ENCODE measurements around the gene HOXC9.

HOXC9 gene

DNA sequence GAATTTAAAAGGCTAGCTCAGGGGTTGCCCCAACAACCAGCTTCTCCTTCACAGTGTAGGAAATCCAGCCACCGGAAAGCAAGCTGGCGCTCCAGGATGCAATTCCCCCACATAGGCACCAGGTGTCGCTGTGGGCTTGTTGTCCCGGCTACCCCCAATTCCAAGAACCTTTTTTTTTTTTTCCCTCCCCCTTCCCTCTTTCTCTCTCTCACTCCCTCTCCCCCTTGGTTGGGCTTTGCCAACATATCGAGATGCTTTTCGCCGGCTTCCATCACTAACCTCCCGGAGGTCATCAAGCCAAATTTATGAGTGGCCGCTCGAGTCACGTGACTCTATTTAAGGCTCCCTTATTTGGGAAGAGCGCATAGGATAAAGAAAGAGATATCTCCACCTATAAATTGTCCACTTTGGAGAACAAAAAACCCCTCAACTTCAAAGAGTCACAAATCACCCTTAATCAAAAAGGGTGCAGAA is 32.7 kb downstream of the HOXC9 start, which contains the start of gene HOXC5:
Gene HOXC5, plus strand, starts transcription at position 424 of the 474 bp plus-strand sequence. CDS start 73 bp downstream, outside the sequence.
- DNase-seq (ENCODE audit: low read depth in 2 of 2): peak; percentile 64 to 70
- H3K4me3 ChIP-seq (replicated peaks in 1 of 2; ENCODE audit: low read depth in 2 of 2, low read length in 2 of 2): no peak within 1 kb of the TSS
- TF ChIP-seq, protein P1, sequence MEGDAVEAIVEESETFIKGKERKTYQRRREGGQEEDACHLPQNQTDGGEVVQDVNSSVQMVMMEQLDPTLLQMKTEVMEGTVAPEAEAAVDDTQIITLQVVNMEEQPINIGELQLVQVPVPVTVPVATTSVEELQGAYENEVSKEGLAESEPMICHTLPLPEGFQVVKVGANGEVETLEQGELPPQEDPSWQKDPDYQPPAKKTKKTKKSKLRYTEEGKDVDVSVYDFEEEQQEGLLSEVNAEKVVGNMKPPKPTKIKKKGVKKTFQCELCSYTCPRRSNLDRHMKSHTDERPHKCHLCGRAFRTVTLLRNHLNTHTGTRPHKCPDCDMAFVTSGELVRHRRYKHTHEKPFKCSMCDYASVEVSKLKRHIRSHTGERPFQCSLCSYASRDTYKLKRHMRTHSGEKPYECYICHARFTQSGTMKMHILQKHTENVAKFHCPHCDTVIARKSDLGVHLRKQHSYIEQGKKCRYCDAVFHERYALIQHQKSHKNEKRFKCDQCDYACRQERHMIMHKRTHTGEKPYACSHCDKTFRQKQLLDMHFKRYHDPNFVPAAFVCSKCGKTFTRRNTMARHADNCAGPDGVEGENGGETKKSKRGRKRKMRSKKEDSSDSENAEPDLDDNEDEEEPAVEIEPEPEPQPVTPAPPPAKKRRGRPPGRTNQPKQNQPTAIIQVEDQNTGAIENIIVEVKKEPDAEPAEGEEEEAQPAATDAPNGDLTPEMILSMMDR (IDR thresholded peaks at IDR 0.05; ENCODE audit: low read depth, low read length): peak; percentile 91

DNA sequence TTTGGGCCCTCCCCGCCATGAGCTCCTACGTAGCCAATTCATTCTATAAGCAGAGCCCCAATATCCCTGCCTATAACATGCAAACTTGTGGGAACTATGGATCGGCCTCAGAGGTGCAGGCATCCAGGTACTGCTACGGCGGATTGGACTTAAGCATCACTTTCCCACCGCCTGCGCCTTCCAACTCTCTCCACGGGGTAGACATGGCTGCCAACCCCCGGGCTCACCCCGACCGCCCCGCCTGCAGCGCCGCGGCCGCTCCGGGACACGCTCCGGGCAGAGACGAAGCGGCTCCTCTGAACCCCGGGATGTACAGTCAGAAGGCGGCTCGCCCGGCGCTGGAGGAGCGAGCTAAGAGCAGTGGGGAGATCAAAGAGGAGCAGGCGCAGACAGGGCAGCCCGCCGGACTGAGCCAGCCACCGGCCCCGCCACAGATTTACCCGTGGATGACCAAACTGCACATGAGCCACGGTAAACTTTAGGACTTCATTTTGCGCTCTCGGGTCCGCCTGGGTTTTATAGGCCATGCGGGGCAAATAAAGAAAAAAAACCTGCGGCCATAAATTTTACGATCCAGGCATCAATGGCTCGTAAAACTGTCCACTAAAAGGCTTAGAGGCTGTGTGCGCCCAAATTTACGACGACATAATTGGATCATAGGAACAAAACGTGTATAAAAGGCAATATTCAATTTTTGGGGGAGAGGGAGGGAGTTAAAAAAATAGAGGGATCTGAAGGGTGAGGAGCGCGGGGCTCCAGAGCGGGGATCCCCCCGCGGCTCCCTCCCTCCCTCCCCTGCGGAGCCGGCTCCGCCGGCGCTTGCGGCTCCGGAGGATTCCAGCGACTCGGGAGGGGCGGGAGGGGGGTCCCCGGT is 33.4 kb downstream of the HOXC9 start:
- H3K4me3 ChIP-seq (replicated peaks in 1 of 2; ENCODE audit: low read depth in 2 of 2, low read length in 2 of 2): no peak overlapping the region
- TF ChIP-seq, protein P1 (IDR thresholded peaks at IDR 0.05; ENCODE audit: low read depth, low read length): no peak
- DNase-seq (ENCODE audit: low read depth in 2 of 2): no peak

DNA sequence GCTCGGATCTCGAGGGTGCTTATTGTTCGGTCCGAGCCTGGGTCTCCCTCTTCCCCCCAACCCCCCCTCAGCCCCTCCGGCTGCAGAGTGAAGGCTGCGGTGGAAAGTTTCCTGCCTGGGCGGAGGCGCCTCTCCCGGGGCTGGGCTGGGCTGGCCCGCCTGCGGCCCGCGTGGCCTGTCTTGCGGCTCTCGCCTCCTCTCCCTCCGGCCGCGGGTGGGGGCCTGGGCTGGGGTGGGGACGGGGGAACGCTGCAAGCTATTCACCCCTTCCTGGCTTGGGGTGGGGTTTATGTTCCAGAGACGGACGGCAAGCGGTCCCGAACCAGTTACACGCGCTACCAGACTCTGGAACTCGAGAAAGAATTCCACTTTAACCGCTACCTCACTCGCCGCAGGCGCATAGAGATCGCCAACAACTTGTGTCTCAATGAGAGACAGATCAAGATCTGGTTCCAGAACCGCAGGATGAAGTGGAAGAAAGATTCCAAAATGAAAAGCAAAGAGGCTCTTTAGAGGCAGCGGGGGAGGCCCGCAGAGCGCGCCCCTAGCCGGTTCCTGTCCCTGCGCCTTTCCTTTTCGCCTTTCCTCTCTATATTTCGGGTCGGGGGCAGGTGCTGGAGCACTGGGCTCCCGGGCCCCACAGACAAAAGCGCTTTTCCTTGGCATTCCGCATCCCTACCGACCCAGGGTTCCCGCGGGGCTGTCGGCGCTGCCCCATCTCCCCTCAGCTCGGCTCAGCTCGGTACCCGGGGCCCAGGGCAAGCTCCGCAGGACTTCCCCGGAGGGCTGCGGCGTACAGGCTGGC is 34.2 kb downstream of the HOXC9 start:
- DNase-seq (ENCODE audit: low read depth in 2 of 2): no peak

DNA sequence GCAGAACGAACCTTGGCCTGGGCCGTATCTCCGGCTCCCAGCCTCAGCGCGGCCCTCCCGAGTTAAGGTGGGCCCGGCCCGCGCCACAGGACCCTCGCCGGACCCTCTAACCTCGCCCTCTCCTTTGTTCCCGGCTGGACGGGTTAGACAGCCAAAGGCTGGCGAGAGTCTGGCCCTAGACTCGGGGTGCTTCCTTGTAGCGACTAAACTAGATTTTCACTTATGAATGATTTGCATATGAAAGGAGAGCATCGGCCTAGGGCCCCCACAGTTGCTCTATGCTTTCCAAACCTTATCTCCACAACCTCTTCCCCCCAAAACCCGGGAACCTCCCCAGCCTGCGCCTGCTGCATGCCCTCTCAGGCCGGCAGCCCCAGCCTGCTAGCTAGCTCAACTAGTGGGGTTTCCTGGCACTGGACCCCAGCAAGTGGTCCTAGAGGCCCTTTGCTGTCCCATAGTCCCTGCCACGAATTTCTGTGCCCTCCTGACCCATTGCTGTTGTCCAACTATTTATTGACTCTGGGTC is 34.9 kb downstream of the HOXC9 start:
- TF ChIP-seq, protein P1 (IDR thresholded peaks at IDR 0.05; ENCODE audit: low read depth, low read length): no peak
- DNase-seq (ENCODE audit: low read depth in 2 of 2): no peak
- no peak overlapping the region for H3K4me3 ChIP-seq (replicated peaks in 1 of 2; ENCODE audit: low read depth in 2 of 2, low read length in 2 of 2)

More for the DNA sequence above, 34.2 kb downstream of the HOXC9 start:
- no peak overlapping the region for H3K4me3 ChIP-seq (replicated peaks in 1 of 2; ENCODE audit: low read depth in 2 of 2, low read length in 2 of 2)
- TF ChIP-seq, protein P1 (IDR thresholded peaks at IDR 0.05; ENCODE audit: low read depth, low read length): no peak

DNA sequence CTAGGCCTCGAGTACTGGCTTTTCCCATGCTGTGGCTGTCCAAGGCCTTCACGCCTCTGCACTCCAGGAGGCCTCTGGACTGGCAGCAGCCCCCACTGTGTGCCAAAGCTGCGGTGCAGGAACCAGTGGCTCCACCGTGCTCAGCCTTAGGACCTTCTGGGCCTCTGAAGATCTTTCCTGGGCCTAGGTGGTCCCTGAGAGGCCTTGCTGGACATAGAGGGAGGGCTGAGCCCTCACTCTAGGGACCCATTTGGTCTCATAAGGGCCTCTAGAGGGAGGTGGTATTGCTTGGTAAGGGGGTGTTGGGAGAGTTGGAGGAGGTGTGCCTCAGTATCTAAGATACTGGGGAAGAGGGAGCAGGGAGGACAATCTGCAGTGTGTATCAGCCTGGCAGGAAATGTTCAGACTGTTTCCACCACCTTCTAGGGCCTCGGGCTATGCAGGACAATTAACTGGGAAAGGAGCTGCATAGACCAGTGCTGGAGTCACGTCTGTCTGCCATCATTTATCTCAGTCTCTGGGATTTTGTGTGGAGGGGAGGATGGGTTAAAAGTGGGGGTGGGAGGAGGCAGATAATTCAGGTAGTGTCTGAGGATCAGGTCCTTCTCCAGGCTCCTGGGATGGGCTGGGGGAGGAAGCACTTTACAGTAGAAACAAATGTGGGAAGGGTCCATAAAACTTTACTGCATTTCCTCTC is 35.8 kb downstream of the HOXC9 start:
- no peak for DNase-seq (ENCODE audit: low read depth in 2 of 2)
- H3K4me3 ChIP-seq (replicated peaks in 1 of 2; ENCODE audit: low read depth in 2 of 2, low read length in 2 of 2): no peak overlapping the region
- TF ChIP-seq, protein P1 (IDR thresholded peaks at IDR 0.05; ENCODE audit: low read depth, low read length): no peak
